Endothelial cell of umbilical vein (primary cell): ENCODE results near the gene GYS1. TPM values are rescaled to one million over a fixed set of nuclear protein-coding genes. Genes with fewer than 3 reads are reported as not detected.

Experiments used
- BruUV-seq: library from RNA; stranded (reverse); fragments of 400-500 nt; replicated peaks from 2 replicates; lab custom pipeline; 2021; lab: Mats Ljungman, UMichigan
- CTCF ChIA-PET: fragments of 300-600, 350-600 bp; sonication (Branson Sonifier 250); formaldehyde crosslinking; loops from one replicate; lab custom pipeline; 2021; ENCODE audit warnings: antibody characterized with exemption, inconsistent platforms; lab: Charles Lee
- POLR2A ChIA-PET: fragments of 300-600, 350-600 bp; sonication (Branson Sonifier 250); formaldehyde crosslinking; loops from one replicate; lab custom pipeline; 2021; ENCODE audit warnings: antibody characterized with exemption, inconsistent platforms; lab: Charles Lee
- DNase-seq: peaks from one replicate; pipeline ENCODE4 v3.0.0-alpha.2; 2011; ENCODE audit warnings: low read depth, low spot score
- FAIRE-seq: peaks from 2 replicates; lab custom pipeline; 2011; peaks lifted over from hg19 to GRCh38; lab: Jason Lieb, UNC
- H2AFZ ChIP-seq: 2 replicates; pipeline ENCODE4 v1.6.0; 2012; ENCODE audit warnings: low read depth, low read length, control low read depth, inconsistent platforms
- H3K27ac ChIP-seq: 2 replicates; pipeline ENCODE4 v1.5.1; 2011; ENCODE audit warnings: low read depth, mild to moderate bottlenecking, control low read depth, low read length, moderate library complexity; ENCODE audit not compliant: insufficient read depth
- H3K27me3 ChIP-seq, 2 experiments: 2 replicates each; pipeline versions ENCODE4 v1.6.0 to v1.6.1; 2011; ENCODE audit warnings: low read length in 2 of 2, mixed read lengths in 1 of 2; ENCODE audit not compliant: control insufficient read depth in 2 of 2, insufficient read depth in 2 of 2
- H3K36me3 ChIP-seq, 2 experiments: 2 replicates in 1 of 2; 3 replicates in 1 of 2; pipeline ENCODE4 v1.5.1; 2011; ENCODE audit warnings: low read length in 2 of 2, mild to moderate bottlenecking in 1 of 2, moderate library complexity in 1 of 2; ENCODE audit not compliant: control insufficient read depth in 2 of 2, insufficient read depth in 2 of 2; ENCODE audit errors: extremely low read depth in 1 of 2
- H3K4me1 ChIP-seq: 3 replicates; pipeline ENCODE4 v1.5.1; 2011; ENCODE audit warnings: mild to moderate bottlenecking, low read length; ENCODE audit not compliant: control insufficient read depth, insufficient read depth; ENCODE audit errors: extremely low read depth
- H3K4me2 ChIP-seq: 2 replicates; pipeline ENCODE4 v1.6.1; 2011; ENCODE audit warnings: low read length, control low read depth, mixed read lengths; ENCODE audit not compliant: insufficient read depth
- H3K4me3 ChIP-seq, 3 experiments: fragments of 200-600 bp in 1 of 3; sonication (generic), shearing (Covaris generic) in 1 of 3; replicated peaks in 1 of 3; 2 replicates each; pipeline ENCODE4 v1.5.1; 2011 to 2016; ENCODE audit warnings: control low read depth in 3 of 3, low read length in 3 of 3, mild to moderate bottlenecking in 2 of 3, inconsistent platforms in 1 of 3, low read depth in 1 of 3, moderate library complexity in 1 of 3; ENCODE audit not compliant: insufficient read depth in 1 of 3
- H3K79me2 ChIP-seq: 2 replicates; pipeline ENCODE4 v1.6.0; 2012; ENCODE audit warnings: low read length, inconsistent platforms; ENCODE audit not compliant: control insufficient read depth, insufficient read depth
- H3K9ac ChIP-seq: replicated peaks from 2 replicates; pipeline ENCODE3; 2011; ENCODE audit warnings: low read length, control low read depth; ENCODE audit not compliant: insufficient read depth; ENCODE audit errors: extremely low read depth
- H3K9me1 ChIP-seq: replicated peaks from 3 replicates; pipeline ENCODE4 v1.6.0; 2011; ENCODE audit warnings: mild to moderate bottlenecking, low read length; ENCODE audit not compliant: control insufficient read depth, insufficient read depth; ENCODE audit errors: extremely low read depth
- H3K9me3 ChIP-seq: replicated peaks from 2 replicates; pipeline ENCODE4 v1.5.1; 2012; ENCODE audit warnings: low read length, inconsistent platforms; ENCODE audit not compliant: control insufficient read depth, insufficient read depth
- H4K20me1 ChIP-seq: replicated peaks from 2 replicates; pipeline ENCODE3; 2011; ENCODE audit warnings: mild to moderate bottlenecking, low read length; ENCODE audit not compliant: control insufficient read depth, insufficient read depth; ENCODE audit errors: extremely low read depth
- GATA2 ChIP-seq: IDR thresholded peaks from 2 replicates; pipeline ENCODE4 v1.7.0; 2011; ENCODE audit warnings: low read depth, mild to moderate bottlenecking, moderate library complexity, mixed read lengths, low read length; ENCODE audit not compliant: insufficient read length, insufficient read depth
- JUN ChIP-seq: IDR thresholded peaks from 2 replicates; pipeline ENCODE4 v1.6.1; 2011; ENCODE audit warnings: borderline replicate concordance, low read depth; ENCODE audit not compliant: insufficient read length, insufficient read depth
- POLR2A ChIP-seq: IDR thresholded peaks from 2 replicates; pipeline ENCODE4 v1.6.1; 2012; ENCODE audit warnings: low read depth, mild to moderate bottlenecking, control low read depth, low read length
- POLR2AphosphoS5 ChIP-seq: IDR thresholded peaks from 2 replicates; pipeline ENCODE4 v1.6.1; 2012; ENCODE audit warnings: low read depth, mild to moderate bottlenecking, control low read depth, low read length, moderate library complexity; ENCODE audit not compliant: insufficient read depth
- dilution Hi-C: fragments of 300-500 bp; cut with MboI; formaldehyde crosslinking; loops from one replicate; pipeline ENCODE4 v1.15.0; 2019; ENCODE audit warnings: low sequenced_read_pairs; ENCODE audit not compliant: extremely low pct_ligation_motif_present
- intact Hi-C: fragments of 100-400 bp; cut with micrococcal nuclease; formaldehyde crosslinking; loops from one replicate; pipeline ENCODE4 v1.10.0; 2022
- polyA plus RNA-seq, 4 experiments: library from polyadenylated mRNA; depleted of rRNA in 3 of 4; stranded (reverse) in 3 of 4; unstranded in 1 of 4; fragments of >200 nt; gene quantifications; 2 replicates each; pipeline versions ENCODE4 v1.2.1 to v1.2.3, GENCODE V29; 2011 to 2012; ENCODE audit warnings: missing spikeins in 1 of 4
- total RNA-seq: library from RNA; stranded (reverse); gene quantifications from 2 replicates; pipeline ENCODE4 v1.2.3, GENCODE V29; 2021

Gene GYS1
- total and polyA plus RNA-seq, 2 donors (not counting 3 experiments of a cell fraction or from before 2014, with no cell fraction given): 39.0 to 58.9 TPM

DNA sequence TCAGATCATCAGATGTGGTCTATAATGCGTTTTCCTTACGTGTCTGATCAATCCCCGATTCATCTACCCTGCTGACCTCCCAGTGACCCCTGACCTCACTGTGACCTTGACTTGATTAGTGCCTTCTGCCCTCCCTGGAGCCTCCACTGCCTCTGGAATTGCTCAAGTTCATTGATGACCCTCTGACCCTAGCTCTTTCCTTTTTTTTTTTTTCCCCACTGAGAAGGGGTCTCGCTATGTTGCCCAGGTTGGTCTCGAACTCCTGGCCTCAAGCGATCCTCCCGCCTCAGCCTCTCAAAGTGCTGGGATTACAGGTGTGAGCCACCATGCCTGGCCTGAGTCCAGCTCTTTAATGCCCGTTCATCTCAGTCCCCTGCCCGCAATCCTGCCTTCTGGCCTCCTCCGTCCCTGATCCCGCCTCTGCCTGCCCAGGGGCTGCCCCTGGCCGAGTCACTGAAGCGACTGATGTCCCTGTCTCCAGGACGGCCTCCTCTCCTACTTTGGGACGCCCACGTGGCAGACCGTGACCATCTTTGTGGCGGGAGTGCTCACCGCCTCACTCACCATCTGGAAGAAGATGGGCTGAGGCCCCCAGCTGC, 32.0 kb downstream of the GYS1 start:
- DNase-seq (no peak), FAIRE-seq (no peak)
- intact Hi-C loops (no loop called here), dilution Hi-C loops (no loop called here)
- Histone ChIP-seq H3K27me3 (no peaks in the 10 kb centered on the region), H3K36me3 (peaks cover 0 to 2% of the 10 kb centered on the region in 2 experiments), H2AFZ (no peak overlapping the region), H3K4me3 (no peak overlapping the region), H3K27ac (no peak overlapping the region), H3K4me2 (no peak overlapping the region), H3K9me1 (no peaks in the 10 kb centered on the region), H3K9ac (no peak overlapping the region), H3K4me1 (peaks cover 26% of the 10 kb centered on the region), H4K20me1 (no peaks in the 10 kb centered on the region), H3K9me3 (no peaks in the 10 kb centered on the region), H3K79me2 (peaks cover 21% of the 10 kb centered on the region)
- POLR2A ChIA-PET: interaction anchor here (1.4 kb wide), 1 partner anchor 87 kb away, joined by 8 read pairs; no protein-coding TSS in a partner anchor
- BruUV-seq: no TSS peak
- TF ChIP-seq GATA2 (no peak), JUN (no peak), POLR2AphosphoS5 (no peak)
- CTCF ChIA-PET: interaction anchor here (1.2 kb wide), 1 partner anchor 10 kb away, joined by 4 read pairs; no protein-coding TSS in a partner anchor

DNA sequence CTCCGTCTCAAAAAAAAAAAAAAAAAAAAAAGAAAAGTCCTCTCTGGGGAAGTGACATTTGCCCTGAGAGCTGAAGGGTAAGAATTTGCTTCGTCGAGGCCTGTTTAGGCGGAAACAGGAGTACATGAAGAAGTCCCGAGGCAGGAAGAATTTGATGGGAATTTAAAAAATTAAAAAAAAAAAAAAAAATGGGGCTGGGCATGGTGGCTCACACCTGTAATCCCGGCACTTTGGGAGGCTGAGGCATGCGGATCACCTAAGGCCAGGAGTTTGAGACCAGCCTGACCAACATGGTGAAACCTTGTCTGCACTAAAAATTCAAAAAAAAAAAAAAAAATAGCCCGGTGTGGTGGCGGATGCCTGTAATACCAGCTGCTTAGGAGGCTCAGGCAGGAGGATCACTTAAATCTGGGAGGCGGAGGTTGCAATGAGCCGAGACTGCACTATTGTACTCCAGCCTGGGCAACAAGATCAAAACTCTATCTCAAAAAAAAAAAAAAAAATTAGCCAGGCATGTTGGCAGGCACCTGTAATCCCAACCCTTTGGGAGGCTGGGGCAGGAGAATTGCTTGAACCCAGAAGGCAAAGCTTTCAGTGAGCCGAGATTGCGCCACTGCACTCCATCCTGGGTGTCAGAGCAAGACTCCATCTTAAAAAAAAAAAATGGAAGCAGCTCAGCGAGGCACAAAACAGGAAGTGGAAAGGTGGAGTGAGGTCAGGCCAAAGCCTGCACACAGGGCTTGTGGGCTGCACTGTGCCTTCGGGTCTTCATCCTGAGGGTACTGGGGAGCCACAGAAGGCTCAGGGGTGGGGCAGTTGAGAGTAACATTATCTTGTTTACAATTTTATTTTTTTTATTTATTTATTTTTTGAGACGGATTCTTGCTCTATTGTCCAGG, 33.5 kb downstream of the GYS1 start:
- intact Hi-C loops: no loop called here
- BruUV-seq: no TSS peak
- no peak for FAIRE-seq

More for the DNA sequence above, 33.5 kb downstream of the GYS1 start:
- no peak overlapping the region for H3K27ac ChIP-seq
- H3K4me1 ChIP-seq: peaks cover 34% of the 10 kb centered on the region
- no peaks in the 10 kb centered on the region for H3K9me1 ChIP-seq
- H2AFZ ChIP-seq: no peak overlapping the region
- DNase-seq: no peak
- H3K27me3 ChIP-seq: no peaks in the 10 kb centered on the region
- CTCF ChIA-PET: interaction anchor here (0.6 to 1.4 kb wide), 3 partner anchors 11 to 60 kb away, joined by 3 to 6 read pairs (median 4); no protein-coding TSS in a partner anchor
- peaks cover 24% of the 10 kb centered on the region for H3K79me2 ChIP-seq
- no peak overlapping the region for H3K9ac ChIP-seq
- H3K36me3 ChIP-seq: peaks cover 0 to 3% of the 10 kb centered on the region in 2 experiments
- TF ChIP-seq GATA2 (no peak), POLR2A (peak; percentile 32), POLR2AphosphoS5 (peak; percentile 8)
- dilution Hi-C loops: no loop called here
- no peak overlapping the region for H3K4me2 ChIP-seq
- POLR2A ChIA-PET: interaction anchor here (0.7 kb wide), 2 partner anchors 11 to 16 kb away, joined by 3 read pairs; no protein-coding TSS in a partner anchor
- H3K9me3 ChIP-seq: no peaks in the 10 kb centered on the region
- H3K4me3 ChIP-seq: no peak overlapping the region
- no peaks in the 10 kb centered on the region for H4K20me1 ChIP-seq
